Measurements from ENCODE around the gene AEBP2.

DNA sequence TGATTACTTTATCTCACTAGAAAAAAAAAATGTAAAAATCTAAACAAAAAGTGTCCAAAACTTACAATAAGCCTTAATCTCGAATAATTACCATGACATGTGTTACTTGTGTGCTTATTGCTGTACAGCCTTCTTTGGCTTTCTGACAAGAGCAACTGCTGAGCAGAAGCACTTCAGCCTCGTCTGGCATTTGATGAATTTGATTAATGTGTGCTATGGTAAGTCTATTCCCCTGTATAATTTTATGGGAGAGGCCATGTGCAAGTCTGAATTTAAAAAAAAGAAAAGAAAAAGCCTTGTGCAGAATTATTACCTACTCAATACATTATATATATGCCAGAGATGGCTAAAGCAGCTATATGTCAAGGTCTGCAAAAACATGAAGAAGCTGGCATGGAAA lies 113.9 kb downstream of the AEBP2 start:
- TF ChIP-seq POLR2A (IDR thresholded peaks at IDR 0.05), result no peak
- TF ChIP-seq, protein P1, sequence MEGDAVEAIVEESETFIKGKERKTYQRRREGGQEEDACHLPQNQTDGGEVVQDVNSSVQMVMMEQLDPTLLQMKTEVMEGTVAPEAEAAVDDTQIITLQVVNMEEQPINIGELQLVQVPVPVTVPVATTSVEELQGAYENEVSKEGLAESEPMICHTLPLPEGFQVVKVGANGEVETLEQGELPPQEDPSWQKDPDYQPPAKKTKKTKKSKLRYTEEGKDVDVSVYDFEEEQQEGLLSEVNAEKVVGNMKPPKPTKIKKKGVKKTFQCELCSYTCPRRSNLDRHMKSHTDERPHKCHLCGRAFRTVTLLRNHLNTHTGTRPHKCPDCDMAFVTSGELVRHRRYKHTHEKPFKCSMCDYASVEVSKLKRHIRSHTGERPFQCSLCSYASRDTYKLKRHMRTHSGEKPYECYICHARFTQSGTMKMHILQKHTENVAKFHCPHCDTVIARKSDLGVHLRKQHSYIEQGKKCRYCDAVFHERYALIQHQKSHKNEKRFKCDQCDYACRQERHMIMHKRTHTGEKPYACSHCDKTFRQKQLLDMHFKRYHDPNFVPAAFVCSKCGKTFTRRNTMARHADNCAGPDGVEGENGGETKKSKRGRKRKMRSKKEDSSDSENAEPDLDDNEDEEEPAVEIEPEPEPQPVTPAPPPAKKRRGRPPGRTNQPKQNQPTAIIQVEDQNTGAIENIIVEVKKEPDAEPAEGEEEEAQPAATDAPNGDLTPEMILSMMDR (IDR thresholded peaks at IDR 0.05), result no peak
